Activated CD4-positive, alpha-beta memory T cell treated with anti-CD3 and anti-CD28 coated beads for 36 hours (primary cell): ENCODE measurements around the gene OCA2. TPM values are rescaled to one million over a fixed set of nuclear protein-coding genes. Genes with fewer than 3 reads are reported as not detected.

Experiments
- CTCF ChIA-PET: fragments of 350-600 bp; sonication (Branson Sonifier 250); formaldehyde crosslinking; loops from one replicate; lab custom pipeline; 2021; ENCODE audit warnings: antibody characterized with exemption, inconsistent platforms; lab: Charles Lee
- POLR2A ChIA-PET: fragments of 350-600 bp; sonication (Branson Sonifier 250); formaldehyde crosslinking; loops from one replicate; lab custom pipeline; 2021; ENCODE audit warnings: antibody characterized with exemption; lab: Charles Lee
- DNase-seq: peaks from one replicate; pipeline ENCODE4 v3.0.0-alpha.2; 2020
- H3K27ac Mint-ChIP-seq: one replicate; pipeline ENCODE4 v1.8.0; 2021; ENCODE audit warnings: mixed read lengths
- H3K27me3 Mint-ChIP-seq: one replicate; pipeline ENCODE4 v1.8.0; 2021; ENCODE audit warnings: mixed read lengths
- H3K36me3 Mint-ChIP-seq: one replicate; pipeline ENCODE4 v1.8.0; 2021; ENCODE audit warnings: mixed read lengths
- H3K4me1 Mint-ChIP-seq: one replicate; pipeline ENCODE4 v1.8.0; 2021; ENCODE audit warnings: low read depth, mixed read lengths
- H3K4me3 Mint-ChIP-seq: one replicate; pipeline ENCODE4 v1.8.0; 2021; ENCODE audit warnings: mild to moderate bottlenecking, mixed read lengths
- H3K9me3 Mint-ChIP-seq: one replicate; pipeline ENCODE4 v1.8.0; 2021; ENCODE audit warnings: mixed read lengths
- intact Hi-C: fragments of 100-400 bp; cut with micrococcal nuclease; formaldehyde crosslinking; loops from one replicate; pipeline ENCODE4 v1.15.1; 2023
- total RNA-seq, 2 experiments: library from RNA; stranded (reverse); gene quantifications; one replicate each; pipeline ENCODE4 v1.2.3, GENCODE V29; 2021

The OCA2 gene
- total RNA-seq, 2 experiments from 2014 or later = not detected

- Mint-ChIP-seq H3K27me3 (no peaks in the 10 kb centered on the region), H3K4me3 (no peak overlapping the region), H3K27ac (no peak overlapping the region), H3K36me3 (no peaks in the 10 kb centered on the region), H3K9me3 (peaks cover 19% of the 10 kb centered on the region), H3K4me1 (no peaks in the 10 kb centered on the region)
- intact Hi-C loops = no loop called here
- no peak for DNase-seq
- POLR2A ChIA-PET = no interaction called here
- CTCF ChIA-PET = no interaction called here
Measured at GRCh38 chr15:27932600-27932999, 166.5 kb downstream of the OCA2 start.

DNA sequence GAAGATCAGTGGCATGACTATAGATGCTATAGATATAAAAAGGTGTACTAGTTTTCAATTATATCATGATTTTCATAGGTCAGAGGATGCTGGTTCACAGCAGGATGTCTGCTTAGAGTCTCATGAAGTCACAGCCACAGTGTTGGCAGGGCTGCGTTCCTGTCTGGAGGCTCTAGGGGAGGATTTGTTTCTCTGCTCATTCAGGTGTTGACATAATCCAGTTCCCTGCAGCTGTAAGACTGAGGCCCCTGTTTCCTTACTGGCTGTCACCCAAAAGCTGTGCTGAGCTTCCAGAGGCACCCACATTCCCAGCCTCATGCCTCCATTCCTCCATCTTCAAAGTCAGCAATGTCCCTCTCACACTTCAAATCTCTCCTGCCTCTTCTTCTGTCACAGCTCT lies 170.7 kb downstream of the OCA2 start:
- H3K36me3 Mint-ChIP-seq = no peaks in the 10 kb centered on the region
- no peaks in the 10 kb centered on the region for H3K4me1 Mint-ChIP-seq
- POLR2A ChIA-PET = no interaction called here
- H3K4me3 Mint-ChIP-seq = no peak overlapping the region
- H3K27ac Mint-ChIP-seq = no peak overlapping the region
- intact Hi-C loops = no loop called here
- H3K9me3 Mint-ChIP-seq = peaks cover 17% of the 10 kb centered on the region
- CTCF ChIA-PET = no interaction called here
- H3K27me3 Mint-ChIP-seq = no peaks in the 10 kb centered on the region
- no peak for DNase-seq

DNA sequence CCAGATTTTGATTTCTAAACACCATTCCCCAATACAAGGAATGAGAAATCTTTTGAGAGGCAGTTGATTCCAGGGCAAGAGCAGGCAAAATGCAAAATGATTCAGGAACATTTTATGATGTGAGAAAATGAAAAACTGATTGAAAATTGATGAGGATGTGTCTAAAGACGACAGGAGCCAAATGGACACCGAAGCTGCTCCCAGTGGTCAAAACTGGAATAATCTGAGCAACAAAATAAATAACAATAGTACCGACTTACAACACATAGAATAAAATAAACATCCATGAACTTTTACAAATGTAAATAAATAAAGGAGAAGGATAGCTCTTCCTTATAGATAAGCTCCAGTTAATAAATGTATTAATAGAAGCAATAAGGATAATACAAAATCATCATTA lies 186.8 kb downstream of the OCA2 start:
- CTCF ChIA-PET = no interaction called here
- Mint-ChIP-seq H3K27me3 (no peaks in the 10 kb centered on the region), H3K4me3 (no peak overlapping the region), H3K9me3 (peaks cover 8% of the 10 kb centered on the region), H3K36me3 (no peaks in the 10 kb centered on the region), H3K4me1 (no peaks in the 10 kb centered on the region), H3K27ac (no peak overlapping the region)
- intact Hi-C loops = no loop called here
- no peak for DNase-seq
- POLR2A ChIA-PET = no interaction called here

GRCh38 chr15:27906802-27907201 lies 192.3 kb downstream of the OCA2 start:
- Mint-ChIP-seq H3K27ac (no peak overlapping the region), H3K4me3 (no peak overlapping the region), H3K36me3 (no peaks in the 10 kb centered on the region), H3K27me3 (no peaks in the 10 kb centered on the region), H3K9me3 (peaks cover 2% of the 10 kb centered on the region), H3K4me1 (no peaks in the 10 kb centered on the region)
- no peak for DNase-seq
- ChIA-PET CTCF (no interaction called here), POLR2A (no interaction called here)
- intact Hi-C loops = no loop called here

GRCh38 chr15:27903405-27903804 lies 195.7 kb downstream of the OCA2 start:
- Mint-ChIP-seq H3K27ac (no peak overlapping the region), H3K27me3 (no peaks in the 10 kb centered on the region), H3K4me1 (no peaks in the 10 kb centered on the region), H3K4me3 (no peak overlapping the region), H3K36me3 (no peaks in the 10 kb centered on the region), H3K9me3 (peaks cover under 1% of the 10 kb centered on the region)
- intact Hi-C loops = no loop called here
- DNase-seq = no peak
- POLR2A ChIA-PET = no interaction called here
- CTCF ChIA-PET = no interaction called here

GRCh38 chr15:27902680-27903385 lies 196.3 kb downstream of the OCA2 start:
- Mint-ChIP-seq H3K4me1 (no peaks in the 10 kb centered on the region), H3K27ac (no peak overlapping the region), H3K27me3 (no peaks in the 10 kb centered on the region), H3K36me3 (no peaks in the 10 kb centered on the region), H3K9me3 (peaks cover 2% of the 10 kb centered on the region), H3K4me3 (no peak overlapping the region)
- intact Hi-C loops = no loop called here
- no peak for DNase-seq
- POLR2A ChIA-PET = no interaction called here
- CTCF ChIA-PET = no interaction called here

DNA sequence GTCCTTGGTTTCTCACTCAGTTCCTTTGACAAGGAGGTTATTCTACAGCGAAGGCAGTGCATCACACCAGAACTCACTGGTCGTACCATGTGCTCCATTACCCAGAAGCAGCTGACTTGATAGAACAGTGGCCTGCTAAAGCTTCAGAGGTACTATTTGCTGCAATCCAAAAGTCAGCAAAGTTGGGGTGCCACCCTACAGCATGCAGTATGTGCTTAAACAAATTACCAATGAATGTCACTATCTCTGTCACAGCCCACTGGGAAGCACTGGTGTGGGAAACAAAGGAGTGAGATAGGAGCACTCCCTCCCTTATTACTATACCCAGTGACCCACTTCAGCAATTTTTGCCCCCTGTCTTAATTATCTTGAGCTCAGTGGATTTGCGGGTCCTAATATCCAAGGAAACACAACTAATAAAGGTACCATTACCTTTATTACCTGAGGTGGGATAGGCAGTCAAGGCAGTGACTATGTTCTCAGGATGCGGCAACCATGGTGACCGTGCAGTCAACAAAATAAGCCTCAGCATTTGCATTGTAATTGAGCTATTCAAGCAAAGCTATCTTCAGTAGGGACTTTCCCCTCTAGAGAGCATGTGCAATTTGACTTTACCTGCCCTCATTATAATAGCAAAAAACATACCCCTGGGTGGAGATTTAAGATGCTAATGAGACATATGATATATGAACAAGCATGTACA lies 199.4 kb downstream of the OCA2 start:
- Mint-ChIP-seq H3K9me3 (peaks cover 13% of the 10 kb centered on the region), H3K36me3 (no peaks in the 10 kb centered on the region), H3K4me3 (no peak overlapping the region), H3K4me1 (no peaks in the 10 kb centered on the region), H3K27ac (no peak overlapping the region), H3K27me3 (no peaks in the 10 kb centered on the region)
- no peak for DNase-seq
- intact Hi-C loops = no loop called here
- ChIA-PET POLR2A (no interaction called here), CTCF (no interaction called here)

GRCh38 chr15:27897481-27897880 lies 201.6 kb downstream of the OCA2 start:
- CTCF ChIA-PET = no interaction called here
- DNase-seq = no peak
- Mint-ChIP-seq H3K36me3 (no peaks in the 10 kb centered on the region), H3K9me3 (peaks cover 29% of the 10 kb centered on the region), H3K27ac (no peak overlapping the region), H3K4me3 (no peak overlapping the region), H3K4me1 (no peaks in the 10 kb centered on the region), H3K27me3 (no peaks in the 10 kb centered on the region)
- POLR2A ChIA-PET = no interaction called here
- intact Hi-C loops = no loop called here

DNA sequence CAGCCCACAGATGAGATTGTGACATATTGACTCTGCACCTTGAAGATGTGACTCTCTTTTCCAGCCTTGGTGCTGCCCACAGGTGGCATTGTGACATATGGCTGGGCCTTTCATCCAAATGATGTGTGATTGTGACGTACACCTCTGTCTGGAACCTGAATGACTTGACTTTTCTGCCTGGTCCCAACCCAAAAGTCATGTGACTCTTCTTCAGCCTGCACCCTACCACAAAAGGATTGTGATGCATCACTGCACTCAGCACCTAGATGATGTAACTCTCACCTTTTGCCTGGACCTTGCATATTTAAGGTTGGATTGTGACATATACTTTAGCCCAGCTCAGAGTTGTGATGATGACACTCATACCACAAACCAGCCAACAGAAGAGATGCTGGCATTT lies 204.5 kb downstream of the OCA2 start:
- POLR2A ChIA-PET = no interaction called here
- intact Hi-C loops = no loop called here
- peaks cover 48% of the 10 kb centered on the region for H3K9me3 Mint-ChIP-seq

DNA sequence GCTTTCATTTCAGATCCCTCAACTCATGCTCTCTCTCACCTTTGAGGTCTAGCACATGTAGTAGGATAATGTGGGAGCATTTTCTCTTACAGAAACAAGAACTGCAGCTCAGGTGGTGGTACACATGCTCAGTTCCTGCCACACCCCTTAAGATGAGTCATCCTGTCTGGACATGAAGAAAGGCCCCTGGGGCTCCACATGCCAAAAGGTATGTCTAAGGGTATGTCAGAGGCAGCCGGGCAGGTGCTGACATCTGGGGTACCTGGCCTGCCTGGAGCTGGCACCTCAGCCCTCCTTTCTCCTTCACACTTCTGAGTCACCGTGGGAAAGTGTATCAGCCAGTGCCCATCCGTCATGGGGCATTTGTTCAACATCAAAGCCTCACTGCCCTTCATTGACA lies 209.9 kb downstream of the OCA2 start:
- no peaks in the 10 kb centered on the region for H3K4me1 Mint-ChIP-seq
- ChIA-PET POLR2A (no interaction called here), CTCF (no interaction called here)
- DNase-seq = no peak
- peaks cover 2% of the 10 kb centered on the region for H3K27me3 Mint-ChIP-seq
- intact Hi-C loops = no loop called here
- H3K36me3 Mint-ChIP-seq = no peaks in the 10 kb centered on the region
- H3K9me3 Mint-ChIP-seq = peaks cover 38% of the 10 kb centered on the region
- H3K27ac Mint-ChIP-seq = no peak overlapping the region
- H3K4me3 Mint-ChIP-seq = no peak overlapping the region

More for the DNA sequence above, 204.5 kb downstream of the OCA2 start:
- Mint-ChIP-seq H3K27ac (no peak overlapping the region), H3K4me3 (no peak overlapping the region), H3K4me1 (no peaks in the 10 kb centered on the region), H3K27me3 (no peaks in the 10 kb centered on the region), H3K36me3 (no peaks in the 10 kb centered on the region)
- CTCF ChIA-PET = no interaction called here
- no peak for DNase-seq

DNA sequence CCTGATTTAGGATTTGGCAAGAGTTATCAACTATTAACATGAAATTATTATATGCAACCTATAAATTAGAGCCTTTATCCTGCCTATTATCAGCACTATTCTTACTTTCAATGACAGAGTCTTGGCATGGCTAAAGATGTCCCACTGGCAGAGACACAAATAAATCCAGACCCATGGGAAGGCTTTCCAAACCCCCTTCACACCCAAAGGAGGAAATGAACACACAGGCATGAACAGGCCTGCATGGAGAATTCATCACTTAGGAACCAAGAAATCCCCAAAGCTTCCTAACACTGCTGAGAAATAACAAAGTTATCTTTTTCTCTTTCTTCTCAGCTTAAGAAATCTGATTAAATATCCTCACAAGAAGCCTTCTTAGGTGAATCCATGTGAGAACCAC lies 213.9 kb downstream of the OCA2 start:
- peaks cover 2% of the 10 kb centered on the region for H3K27me3 Mint-ChIP-seq
- ChIA-PET POLR2A (interaction anchor here (0.6 kb wide), 1 partner anchor 11 kb away, joined by 8 read pairs; no protein-coding TSS in a partner anchor), CTCF (no interaction called here)
- peaks cover 17% of the 10 kb centered on the region for H3K9me3 Mint-ChIP-seq
- DNase-seq = no peak
- no peaks in the 10 kb centered on the region for H3K4me1 Mint-ChIP-seq
- no peak overlapping the region for H3K27ac Mint-ChIP-seq
- no peaks in the 10 kb centered on the region for H3K36me3 Mint-ChIP-seq
- intact Hi-C loops = no loop called here
- no peak overlapping the region for H3K4me3 Mint-ChIP-seq

GRCh38 chr15:27884726-27885125 lies 214.4 kb downstream of the OCA2 start:
- no peak for DNase-seq
- H3K27me3 Mint-ChIP-seq = peaks cover 2% of the 10 kb centered on the region
- H3K4me1 Mint-ChIP-seq = no peaks in the 10 kb centered on the region
- H3K9me3 Mint-ChIP-seq = peaks cover 12% of the 10 kb centered on the region
- intact Hi-C loops = no loop called here
- ChIA-PET CTCF (no interaction called here), POLR2A (interaction anchor here (0.6 kb wide), 1 partner anchor 12 kb away, joined by 8 read pairs; no protein-coding TSS in a partner anchor)
- no peak overlapping the region for H3K4me3 Mint-ChIP-seq
- no peaks in the 10 kb centered on the region for H3K36me3 Mint-ChIP-seq
- no peak overlapping the region for H3K27ac Mint-ChIP-seq

DNA sequence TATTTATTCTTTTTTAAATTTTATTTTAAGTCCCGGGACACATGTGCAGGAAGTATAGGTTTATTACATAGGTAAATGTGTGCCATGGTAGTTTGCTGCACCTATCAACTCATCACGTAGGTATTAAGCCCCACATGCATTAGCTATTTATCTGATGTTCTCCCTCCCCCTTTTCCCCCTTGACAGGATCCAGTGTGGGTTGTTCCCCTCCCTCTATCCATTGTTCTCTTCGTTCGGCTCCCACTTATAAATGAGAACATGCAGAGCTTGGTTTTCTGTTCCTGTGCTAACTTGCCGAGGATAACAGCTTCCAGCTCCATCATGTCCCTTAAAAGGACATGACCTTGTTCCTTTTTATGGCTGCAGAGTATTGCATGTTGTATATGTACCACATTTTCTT lies 220.3 kb downstream of the OCA2 start:
- intact Hi-C loops = no loop called here
- ChIA-PET CTCF (no interaction called here), POLR2A (no interaction called here)
- Mint-ChIP-seq H3K4me3 (no peak overlapping the region), H3K9me3 (peaks cover 3% of the 10 kb centered on the region), H3K4me1 (no peaks in the 10 kb centered on the region), H3K27me3 (no peaks in the 10 kb centered on the region), H3K36me3 (no peaks in the 10 kb centered on the region), H3K27ac (no peak overlapping the region)
- DNase-seq = no peak
